Colonic mucosa (tissue), 4 donors: Measurements from ENCODE around the gene PTX4. TPM values are rescaled to one million over a fixed set of nuclear protein-coding genes. Genes with fewer than 3 reads are reported as not detected.

ENCODE experiments used
- DNase-seq: peaks from one replicate; pipeline ENCODE4 v3.0.0-alpha.2; 2020
- H3K27ac ChIP-seq: fragments of 200-600 bp; one replicate; pipeline ENCODE4 v1.8.0; 2021
- H3K27me3 ChIP-seq: fragments of 200-600 bp; one replicate; pipeline ENCODE4 v1.8.0; 2021
- H3K36me3 ChIP-seq: fragments of 200-600 bp; one replicate; pipeline ENCODE4 v1.8.0; 2021
- H3K4me1 ChIP-seq: fragments of 200-600 bp; one replicate; pipeline ENCODE4 v1.8.0; 2021; ENCODE audit warnings: mild to moderate bottlenecking
- H3K4me3 ChIP-seq: fragments of 200-600 bp; one replicate; pipeline ENCODE4 v1.8.0; 2021
- H3K9ac ChIP-seq, 2 donors: one replicate each; pipeline ENCODE4 v1.7.0; 2013; ENCODE audit warnings: control low read depth in 2 of 2, low read depth in 2 of 2, low read length in 2 of 2
- H3K9me3 ChIP-seq: fragments of 200-600 bp; one replicate; pipeline ENCODE4 v1.8.0; 2021
- intact Hi-C: fragments of 100-400 bp; cut with DNase I; formaldehyde crosslinking; loops from one replicate; pipeline ENCODE4 v1.14.1; 2022
- total RNA-seq, 2 donors: library from RNA; stranded (reverse); fragmentation: NEBNext Ultra II Directional in 1 of 2; extraction: Animal tissue kit (Norgen Biotek cat#: 25700) in 1 of 2; gene quantifications; one replicate each; pipeline ENCODE4 v1.2.1, GENCODE V29; 2021
- TF ChIP-seq, protein P1 (sequence below): fragments of 200-600 bp; IDR thresholded peaks from one replicate; pipeline ENCODE4 v1.8.0; 2022; ENCODE audit warnings: antibody characterized with exemption, mild to moderate bottlenecking
- donor health status: healthy.
- donor health status: DM: no; HTN: no; CAD: no.
- donor health status: DM: no; HTN: no; CAD: no.

PTX4 gene
- total RNA-seq, 2 donors from 2014 or later: not detected

DNA sequence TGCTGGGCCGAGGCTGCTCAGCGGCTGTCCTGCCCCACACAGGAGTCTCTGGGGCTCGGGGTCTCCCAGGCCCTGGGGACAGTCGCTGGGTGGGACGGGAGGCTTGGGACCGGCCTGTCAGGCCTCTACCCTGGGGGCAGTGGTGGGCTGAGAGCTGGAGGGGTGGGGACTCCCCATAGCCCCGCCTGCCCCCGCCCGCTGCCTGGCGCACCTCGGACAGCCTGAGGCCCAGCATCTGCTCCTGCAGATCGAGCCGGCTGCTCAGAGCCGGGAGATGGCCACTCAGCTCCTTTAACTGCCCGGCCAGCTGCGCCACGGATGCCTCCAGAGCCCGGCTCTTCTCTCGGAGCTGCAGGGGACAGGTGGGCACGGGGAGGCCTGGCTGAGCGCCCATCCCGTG lies 51.1 kb downstream of the PTX4 start:
- Histone ChIP-seq H3K27me3 (no peaks in the 10 kb centered on the region), H3K9me3 (no peaks in the 10 kb centered on the region), H3K9ac (no peak overlapping the region), H3K4me1 (no peaks in the 10 kb centered on the region), H3K36me3 (no peaks in the 10 kb centered on the region), H3K4me3 (no peak overlapping the region), H3K27ac (no peak overlapping the region)
- TF ChIP-seq, protein P1, sequence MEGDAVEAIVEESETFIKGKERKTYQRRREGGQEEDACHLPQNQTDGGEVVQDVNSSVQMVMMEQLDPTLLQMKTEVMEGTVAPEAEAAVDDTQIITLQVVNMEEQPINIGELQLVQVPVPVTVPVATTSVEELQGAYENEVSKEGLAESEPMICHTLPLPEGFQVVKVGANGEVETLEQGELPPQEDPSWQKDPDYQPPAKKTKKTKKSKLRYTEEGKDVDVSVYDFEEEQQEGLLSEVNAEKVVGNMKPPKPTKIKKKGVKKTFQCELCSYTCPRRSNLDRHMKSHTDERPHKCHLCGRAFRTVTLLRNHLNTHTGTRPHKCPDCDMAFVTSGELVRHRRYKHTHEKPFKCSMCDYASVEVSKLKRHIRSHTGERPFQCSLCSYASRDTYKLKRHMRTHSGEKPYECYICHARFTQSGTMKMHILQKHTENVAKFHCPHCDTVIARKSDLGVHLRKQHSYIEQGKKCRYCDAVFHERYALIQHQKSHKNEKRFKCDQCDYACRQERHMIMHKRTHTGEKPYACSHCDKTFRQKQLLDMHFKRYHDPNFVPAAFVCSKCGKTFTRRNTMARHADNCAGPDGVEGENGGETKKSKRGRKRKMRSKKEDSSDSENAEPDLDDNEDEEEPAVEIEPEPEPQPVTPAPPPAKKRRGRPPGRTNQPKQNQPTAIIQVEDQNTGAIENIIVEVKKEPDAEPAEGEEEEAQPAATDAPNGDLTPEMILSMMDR: no peak
- no peak for DNase-seq
- intact Hi-C loops: no loop called here

DNA sequence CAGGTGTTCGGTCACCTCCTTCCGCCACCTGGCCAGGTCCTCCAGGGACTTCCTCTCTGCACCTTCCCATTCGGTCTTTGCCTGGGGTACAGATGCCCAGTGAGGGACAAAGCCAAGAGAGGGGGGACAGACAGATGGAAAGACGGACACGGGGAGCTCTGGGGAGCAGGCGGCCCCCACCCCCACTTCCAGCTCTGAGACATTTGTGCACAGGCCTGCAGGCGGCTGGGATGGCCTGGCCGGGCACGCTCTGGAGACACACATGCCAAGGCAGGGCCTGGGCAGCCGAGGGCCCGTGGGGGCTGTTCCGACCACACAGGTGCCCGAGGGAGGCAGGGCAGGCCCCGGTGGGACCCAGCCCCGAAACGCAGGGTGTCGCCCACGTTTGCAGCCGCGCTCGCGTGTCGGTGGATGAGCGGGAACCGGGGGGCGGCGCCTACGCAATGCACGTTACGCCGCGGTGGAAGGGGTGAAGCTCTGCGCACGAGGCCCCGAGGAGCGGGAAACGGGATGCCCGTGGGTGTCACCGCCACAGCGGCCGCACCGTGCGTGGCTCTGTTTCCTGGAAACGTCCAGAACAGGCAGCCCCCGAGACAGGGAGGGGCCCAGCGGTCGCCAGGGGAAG lies 51.9 kb downstream of the PTX4 start:
- TF ChIP-seq, protein P1: no peak

DNA sequence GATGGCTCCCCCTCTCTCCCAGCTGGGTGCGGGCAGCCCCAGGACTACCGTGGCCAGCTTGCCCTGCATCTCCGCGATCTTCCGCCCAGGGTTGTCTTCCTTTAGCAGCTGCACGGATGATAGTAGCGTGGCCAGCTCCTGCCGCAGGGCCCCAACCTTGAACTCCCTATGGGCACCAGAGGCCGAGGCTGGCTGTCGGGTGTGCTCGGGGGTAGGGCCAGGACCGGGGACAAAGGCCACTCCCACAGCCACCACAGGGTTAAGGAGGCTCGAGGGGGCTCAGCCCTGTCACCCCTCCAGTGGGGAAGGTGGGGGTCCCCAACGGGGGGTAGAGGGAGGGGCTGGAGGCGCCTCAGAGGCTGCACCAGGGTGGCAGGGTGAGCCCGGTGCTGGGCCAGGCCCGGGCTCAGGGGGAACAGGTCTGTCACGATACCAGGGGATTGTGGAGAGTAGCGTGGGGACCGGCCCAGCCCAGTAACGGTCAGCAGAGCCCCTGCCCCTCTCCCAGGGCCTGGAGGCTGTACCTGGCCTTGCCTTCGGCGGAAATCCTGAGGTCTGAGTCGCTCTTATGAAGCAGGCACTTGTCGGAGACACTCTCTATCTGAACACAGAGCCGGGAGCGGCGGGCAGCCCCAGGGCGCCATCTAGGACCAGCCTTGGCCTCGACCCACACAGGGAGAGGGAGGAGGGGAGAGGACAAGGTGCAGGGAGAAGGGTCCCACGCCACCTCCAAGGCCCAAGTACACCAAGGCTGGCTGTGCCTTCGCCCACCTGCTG lies 52.6 kb downstream of the PTX4 start:
- no peak overlapping the region for H3K27ac ChIP-seq
- no peak for DNase-seq
- no peak overlapping the region for H3K9ac ChIP-seq
- no peak overlapping the region for H3K4me3 ChIP-seq
- no peaks in the 10 kb centered on the region for H3K9me3 ChIP-seq
- no peaks in the 10 kb centered on the region for H3K4me1 ChIP-seq
- no peaks in the 10 kb centered on the region for H3K27me3 ChIP-seq
- no peaks in the 10 kb centered on the region for H3K36me3 ChIP-seq
- TF ChIP-seq, protein P1: no peak
- intact Hi-C loops: no loop called here

More for the DNA sequence above, 51.9 kb downstream of the PTX4 start:
- Histone ChIP-seq H3K4me1 (no peaks in the 10 kb centered on the region), H3K36me3 (no peaks in the 10 kb centered on the region), H3K9me3 (no peaks in the 10 kb centered on the region), H3K9ac (no peak overlapping the region), H3K4me3 (no peak overlapping the region), H3K27ac (no peak overlapping the region), H3K27me3 (no peaks in the 10 kb centered on the region)
- no peak for DNase-seq
- intact Hi-C loops: no loop called here

Other genes with a start within 250 kb of the PTX4 start
- gene TPSAB1, start 248.2 kb downstream of the PTX4 start, total RNA-seq: 10 to 100 TPM; 30.4 to 62.1 TPM
- gene TPSD1, start 232.9 kb downstream of the PTX4 start, total RNA-seq: under 1 TPM; 0.19 to 0.64 TPM
- 100 to 1,000 TPM; 101 to 143 TPM for gene UBE2I, start 179.3 kb downstream of the PTX4 start, total RNA-seq
- gene BAIAP3, start 155.3 kb downstream of the PTX4 start, total RNA-seq: 1 to 10 TPM; 5.5 to 9.8 TPM
- 10 to 100 TPM; 39.6 to 74.4 TPM for gene TSR3, start 137.1 kb downstream of the PTX4 start, total RNA-seq
- gene GNPTG, start 137.0 kb downstream of the PTX4 start, total RNA-seq: 10 to 100 TPM; 48.2 to 59.1 TPM
- gene UNKL, start 74.2 kb downstream of the PTX4 start, total RNA-seq: 10 to 100 TPM; 11.1 to 11.8 TPM
- 10 to 100 TPM; 14.0 to 21.6 TPM for gene UQCC4, start 68.2 kb downstream of the PTX4 start, total RNA-seq
- gene PERCC1, start 57.9 kb downstream of the PTX4 start, total RNA-seq: under 1 TPM; 0.27 TPM
- gene CCDC154, start 44.4 kb downstream of the PTX4 start, total RNA-seq: 1 to 10 TPM in 1 of 2 donors, under 1 TPM in 1; 0.56 to 1.6 TPM
- gene CLCN7, start 13.9 kb downstream of the PTX4 start, total RNA-seq: 10 to 100 TPM; 42.4 to 61.5 TPM
- gene TELO2, start 4.4 kb upstream of the PTX4 start, total RNA-seq: 10 to 100 TPM; 18.4 to 76.0 TPM
- gene TMEM204, start 44.7 kb upstream of the PTX4 start, total RNA-seq: 1 to 10 TPM; 2.9 to 5.0 TPM
- 10 to 100 TPM; 12.5 to 15.6 TPM for gene IFT140, start 123.1 kb upstream of the PTX4 start, total RNA-seq
- 10 to 100 TPM; 13.6 to 17.1 TPM for gene CRAMP1, start 123.4 kb upstream of the PTX4 start, total RNA-seq
- 100 to 1,000 TPM in 1 of 2 donors, 10 to 100 TPM in 1; 53.5 to 123 TPM for gene JPT2, start 189.3 kb upstream of the PTX4 start, total RNA-seq
- 10 to 100 TPM; 44.0 to 62.6 TPM for gene MAPK8IP3, start 217.3 kb upstream of the PTX4 start, total RNA-seq